Esophagus (tissue), 2 donors: ENCODE results near the gene FGGY. TPM values are rescaled to one million over a fixed set of nuclear protein-coding genes. Genes with fewer than 3 reads are reported as not detected.

ENCODE experiments used
- H3K27ac ChIP-seq, 2 donors: one replicate each; pipeline ENCODE4 v1.5.1; 2013; ENCODE audit warnings: low read depth in 2 of 2, mild to moderate bottlenecking in 2 of 2, inconsistent platforms in 1 of 2, low read length in 1 of 2, moderate library complexity in 1 of 2
- H3K27me3 ChIP-seq, 2 donors: one replicate each; pipeline ENCODE4 v1.6.1; 2013; ENCODE audit warnings: low read length in 2 of 2, control low read depth in 1 of 2, mild to moderate bottlenecking in 1 of 2; ENCODE audit not compliant: insufficient read depth in 2 of 2, control insufficient read depth in 1 of 2
- H3K36me3 ChIP-seq, 2 donors: one replicate each; pipeline ENCODE4 v1.6.1; 2013; ENCODE audit warnings: low read length in 1 of 2; ENCODE audit not compliant: control insufficient read depth in 2 of 2, insufficient read depth in 2 of 2
- H3K4me1 ChIP-seq, 2 donors: one replicate each; pipeline ENCODE4 v1.6.1; 2013; ENCODE audit warnings: low read length in 1 of 2; ENCODE audit not compliant: control insufficient read depth in 2 of 2, insufficient read depth in 2 of 2
- H3K4me3 ChIP-seq, 2 donors: one replicate each; pipeline ENCODE4 v1.5.1; 2013; ENCODE audit warnings: low read length in 2 of 2, mild to moderate bottlenecking in 2 of 2, low read depth in 1 of 2, moderate library complexity in 1 of 2
- H3K9me3 ChIP-seq, 2 donors: one replicate each; pipeline ENCODE4 v1.6.1; 2013; ENCODE audit warnings: mild to moderate bottlenecking in 2 of 2, low read depth in 1 of 2, low read length in 1 of 2, moderate library complexity in 1 of 2; ENCODE audit not compliant: control insufficient read depth in 2 of 2, insufficient read depth in 1 of 2
- WGBS, 2 donors: extraction: QIAGEN DNeasy Blood & Tissue Kit; methylation state at CpG; one replicate each; pipeline ENCODE4 v1.1.7; 2013; 5-methylcytosine and 5-hydroxymethylcytosine counted together
- polyA plus RNA-seq, 2 donors: library from polyadenylated mRNA; stranded (reverse); fragments of 200-250 nt; gene quantifications; one replicate each; pipeline ENCODE4 v1.2.3, GENCODE V29; 2013
- donor health status: healthy with polysubstance abuse.
- donor health status: Bipolar disorder and iron deficiency.

Gene FGGY
- polyA plus RNA-seq, 2 donors: 2.4 to 4.4 TPM

DNA sequence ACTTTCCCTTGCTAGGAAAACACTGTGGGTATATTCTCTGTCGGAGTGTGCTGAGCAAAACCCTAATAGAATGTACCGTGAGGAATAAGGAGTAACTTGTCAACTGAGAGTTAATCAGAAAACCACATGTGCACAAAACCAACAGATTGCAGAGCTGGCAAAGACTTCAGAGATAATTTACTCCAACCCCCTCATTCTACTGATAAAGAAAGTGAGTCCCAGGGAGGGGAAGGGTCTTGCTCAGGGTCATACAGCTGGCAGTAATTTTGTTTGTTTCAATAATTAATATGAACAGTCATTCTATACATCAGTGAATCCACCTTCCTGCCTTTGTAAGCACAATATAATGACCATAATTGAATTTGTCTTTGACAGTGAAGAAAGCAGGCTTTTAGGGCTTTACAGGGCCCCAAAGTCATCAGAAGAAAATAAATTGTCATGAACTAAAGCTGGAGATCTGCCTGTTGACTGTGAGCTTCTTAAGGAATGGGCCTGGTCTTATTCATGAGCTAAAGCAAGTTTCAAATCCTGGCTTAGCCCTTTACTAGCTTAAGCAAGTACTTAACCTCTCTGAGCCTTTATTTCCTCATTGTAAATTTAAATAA lies 450.6 kb downstream of the FGGY start:
- no peaks in the 10 kb centered on the region for H3K9me3 ChIP-seq
- H3K4me1 ChIP-seq: peaks cover 0 to 2% of the 10 kb centered on the region in 2 donors
- no peak overlapping the region for H3K27ac ChIP-seq
- WGBS, 2 donors: 74 to 79% methylated on average over 2 of the region's 2 CpGs
- H3K36me3 ChIP-seq: no peaks in the 10 kb centered on the region
- H3K4me3 ChIP-seq: no peak overlapping the region
- no peaks in the 10 kb centered on the region for H3K27me3 ChIP-seq

DNA sequence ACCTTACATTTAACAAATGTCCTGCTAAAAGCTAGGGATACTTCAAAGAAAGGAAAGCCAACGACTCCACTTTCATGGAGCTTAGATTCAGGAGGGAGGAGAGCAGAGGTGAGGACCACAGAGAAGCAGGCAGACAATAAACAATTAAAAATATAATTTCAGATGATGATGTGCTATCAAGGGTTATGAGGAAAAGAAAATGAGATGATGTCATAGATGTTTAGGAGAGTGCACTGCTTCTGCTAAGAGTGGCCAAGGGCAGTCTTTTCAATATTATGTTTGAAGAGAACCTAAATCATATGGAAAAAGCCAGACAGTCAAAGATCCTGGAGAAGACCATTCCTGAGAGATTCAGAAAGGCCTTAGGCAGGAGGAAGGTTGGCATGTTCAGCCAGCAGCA lies 451.2 kb downstream of the FGGY start:
- peaks cover 0 to 2% of the 10 kb centered on the region in 2 donors for H3K4me1 ChIP-seq
- no peak overlapping the region for H3K4me3 ChIP-seq
- H3K27me3 ChIP-seq: no peaks in the 10 kb centered on the region
- H3K27ac ChIP-seq: no peak overlapping the region
- no peaks in the 10 kb centered on the region for H3K9me3 ChIP-seq
- 31 to 84% methylated on average over 1 of the region's 1 CpG for WGBS, 2 donors
- H3K36me3 ChIP-seq: no peaks in the 10 kb centered on the region

DNA sequence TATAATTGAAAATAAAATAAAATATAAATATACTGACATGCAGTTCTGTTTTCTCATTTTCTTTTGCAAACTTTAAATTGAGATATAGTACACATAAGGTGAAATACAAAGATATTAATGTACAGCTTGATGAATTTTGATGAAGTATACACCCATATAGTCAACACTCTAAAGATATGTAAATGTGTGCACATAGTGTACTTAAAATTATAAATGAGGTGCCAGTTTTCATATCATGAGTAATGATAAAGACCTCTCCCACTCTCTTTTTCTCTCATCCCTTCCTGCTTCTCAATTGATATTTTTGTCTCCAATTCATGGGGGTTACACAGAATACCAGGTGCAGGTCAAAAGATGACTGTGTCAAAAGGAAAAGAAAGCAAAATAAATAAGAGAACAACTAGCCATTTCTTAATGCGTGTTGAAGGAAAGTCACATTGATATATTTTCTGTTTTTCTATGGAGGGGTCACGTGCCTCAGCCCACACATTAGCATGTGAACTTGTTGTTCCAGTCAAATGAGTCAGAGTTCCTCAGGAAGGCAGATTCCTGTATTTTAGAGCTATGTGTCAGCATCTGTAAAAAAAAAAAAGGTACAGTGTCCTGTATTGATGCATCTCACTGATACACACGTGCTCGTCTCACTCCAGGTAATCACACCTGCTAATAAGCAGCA lies 453.6 kb downstream of the FGGY start:
- Histone ChIP-seq H3K27me3 (no peaks in the 10 kb centered on the region), H3K4me1 (peaks cover 0 to 2% of the 10 kb centered on the region in 2 donors), H3K9me3 (no peaks in the 10 kb centered on the region), H3K36me3 (no peaks in the 10 kb centered on the region), H3K4me3 (no peak overlapping the region), H3K27ac (peak overlapping the region; percentile 33 to 41)
- WGBS, 2 donors: 36 to 50% methylated on average over 4 of the region's 4 CpGs

DNA sequence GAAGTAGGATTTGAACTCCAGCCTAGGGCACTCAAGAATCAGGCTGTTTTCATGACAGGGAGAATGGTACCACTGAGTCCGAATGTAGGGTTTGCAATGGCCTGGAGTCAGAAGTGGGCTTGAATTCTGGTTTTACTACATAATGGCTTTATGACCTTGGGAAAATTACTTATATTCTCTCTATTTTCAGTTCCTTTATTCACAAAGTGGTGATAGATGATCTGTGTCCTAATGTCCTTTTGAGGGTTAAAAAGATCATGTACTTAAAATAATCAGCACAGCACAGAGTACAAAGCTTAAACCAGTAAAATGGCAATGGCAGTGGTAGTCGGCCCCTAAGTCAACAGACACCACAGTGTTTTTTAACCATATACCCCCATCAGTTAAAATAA lies 454.1 kb downstream of the FGGY start:
- H3K4me1 ChIP-seq: peaks cover 0 to 2% of the 10 kb centered on the region in 2 donors
- no peak overlapping the region for H3K4me3 ChIP-seq
- no peaks in the 10 kb centered on the region for H3K9me3 ChIP-seq
- peak overlapping the region; percentile 33 to 41 for H3K27ac ChIP-seq
- no peaks in the 10 kb centered on the region for H3K36me3 ChIP-seq
- WGBS, 2 donors: 62 to 77% methylated on average over 2 of the region's 2 CpGs
- H3K27me3 ChIP-seq: no peaks in the 10 kb centered on the region

DNA sequence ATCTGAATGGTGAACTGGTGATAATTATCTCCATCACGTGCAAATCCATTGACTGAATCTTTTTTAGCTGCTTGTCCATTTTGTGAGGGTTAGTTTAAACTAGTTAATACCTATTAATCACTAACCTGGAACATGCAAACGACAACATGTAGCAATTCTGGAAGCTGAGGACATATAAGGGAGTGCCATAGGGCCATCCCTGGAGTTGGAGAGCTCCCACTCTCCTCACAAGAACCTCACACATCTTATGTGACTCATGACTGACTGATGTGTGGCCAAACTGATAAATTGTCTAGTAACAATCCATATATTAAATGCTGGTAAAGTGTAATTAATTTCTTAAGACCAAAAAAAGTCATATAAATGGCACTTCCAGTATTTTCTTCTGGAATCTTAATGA lies 454.9 kb downstream of the FGGY start:
- no peak overlapping the region for H3K4me3 ChIP-seq
- no peaks in the 10 kb centered on the region for H3K9me3 ChIP-seq
- H3K36me3 ChIP-seq: no peaks in the 10 kb centered on the region
- H3K27me3 ChIP-seq: no peaks in the 10 kb centered on the region
- 65 to 66% methylated on average over 2 of the region's 2 CpGs for WGBS, 2 donors
- H3K4me1 ChIP-seq: peaks cover 0 to 2% of the 10 kb centered on the region in 2 donors
- no peak overlapping the region for H3K27ac ChIP-seq

DNA sequence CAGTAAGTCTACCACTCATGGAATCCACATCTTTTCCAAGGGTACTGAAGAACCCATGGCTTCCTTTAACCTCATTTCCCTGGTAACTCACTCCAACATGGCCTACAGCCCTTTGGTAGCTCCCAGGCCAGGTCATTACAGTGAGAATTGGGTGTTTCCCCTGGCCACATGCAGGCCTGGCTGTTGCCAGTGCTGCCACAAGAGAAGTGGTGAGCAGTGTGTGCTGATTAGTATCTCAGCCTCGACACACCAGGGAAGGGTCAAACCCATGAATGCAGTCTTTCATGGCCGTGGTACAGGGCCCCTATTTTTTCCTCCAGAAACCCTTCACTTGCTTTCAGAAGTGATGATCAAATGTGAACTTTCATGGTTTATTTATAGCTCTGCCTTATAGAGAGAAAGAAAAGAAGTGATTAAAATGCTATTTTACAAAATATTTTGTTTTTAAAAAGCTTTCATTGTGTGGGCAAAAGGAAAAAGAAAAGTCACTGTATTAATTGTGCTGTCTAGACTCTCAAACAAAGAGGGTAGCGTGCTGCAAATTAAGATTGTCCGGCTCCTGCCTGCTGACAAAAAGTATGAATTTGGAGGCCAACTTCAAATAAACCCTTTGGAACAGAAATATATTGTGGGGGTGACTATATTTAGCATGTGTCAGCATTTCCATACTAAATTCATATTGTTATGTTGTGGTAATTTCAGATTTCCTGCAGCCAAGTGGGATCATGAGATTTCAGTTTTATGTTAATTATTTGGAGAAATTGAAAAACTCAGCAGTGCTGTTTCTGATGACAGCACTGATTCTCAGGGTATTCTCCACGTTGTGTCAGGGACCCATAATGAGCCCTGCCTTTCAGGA lies 455.9 kb downstream of the FGGY start:
- Histone ChIP-seq H3K36me3 (no peaks in the 10 kb centered on the region), H3K27ac (peak overlapping the region in 1 of 2 donors; percentile 4), H3K27me3 (no peaks in the 10 kb centered on the region), H3K9me3 (no peaks in the 10 kb centered on the region), H3K4me1 (peaks cover 0 to 2% of the 10 kb centered on the region in 2 donors), H3K4me3 (no peak overlapping the region)
- 74 to 75% methylated on average over 5 of the region's 5 CpGs for WGBS, 2 donors

DNA sequence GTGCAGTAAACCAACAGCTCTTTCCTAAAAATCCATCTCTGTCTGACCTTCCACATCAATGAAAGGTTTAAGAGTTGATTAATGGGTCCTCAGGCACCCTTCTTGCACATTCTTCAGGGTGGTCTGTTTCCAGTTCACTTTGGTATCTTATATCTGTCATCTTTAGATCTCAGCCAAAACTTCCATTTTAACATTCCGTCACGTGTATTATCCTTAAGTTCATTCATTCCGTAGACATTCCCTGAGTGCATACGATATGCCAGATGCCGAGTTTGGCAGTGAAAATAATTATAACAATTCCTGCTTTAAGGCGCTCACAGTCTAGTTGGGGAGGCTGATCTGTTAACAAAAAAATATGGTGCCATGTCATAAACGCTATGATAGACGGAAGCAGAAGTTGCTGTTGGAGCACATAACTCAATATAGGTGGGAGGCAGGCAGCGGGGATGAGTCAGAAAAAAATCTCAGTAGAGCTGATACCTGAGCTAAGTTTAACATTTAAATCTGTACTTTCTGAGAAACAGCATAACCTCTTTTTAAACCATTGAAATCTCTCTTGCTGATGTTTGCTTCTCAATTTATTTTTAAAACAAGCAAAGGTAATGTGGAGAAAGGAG lies 458.3 kb downstream of the FGGY start:
- Histone ChIP-seq H3K27me3 (no peaks in the 10 kb centered on the region), H3K27ac (no peak overlapping the region), H3K9me3 (no peaks in the 10 kb centered on the region), H3K4me1 (peaks cover 0 to 2% of the 10 kb centered on the region in 2 donors), H3K4me3 (no peak overlapping the region), H3K36me3 (no peaks in the 10 kb centered on the region)
- WGBS, 2 donors: 95% methylated on average over 9 of the region's 9 CpGs

DNA sequence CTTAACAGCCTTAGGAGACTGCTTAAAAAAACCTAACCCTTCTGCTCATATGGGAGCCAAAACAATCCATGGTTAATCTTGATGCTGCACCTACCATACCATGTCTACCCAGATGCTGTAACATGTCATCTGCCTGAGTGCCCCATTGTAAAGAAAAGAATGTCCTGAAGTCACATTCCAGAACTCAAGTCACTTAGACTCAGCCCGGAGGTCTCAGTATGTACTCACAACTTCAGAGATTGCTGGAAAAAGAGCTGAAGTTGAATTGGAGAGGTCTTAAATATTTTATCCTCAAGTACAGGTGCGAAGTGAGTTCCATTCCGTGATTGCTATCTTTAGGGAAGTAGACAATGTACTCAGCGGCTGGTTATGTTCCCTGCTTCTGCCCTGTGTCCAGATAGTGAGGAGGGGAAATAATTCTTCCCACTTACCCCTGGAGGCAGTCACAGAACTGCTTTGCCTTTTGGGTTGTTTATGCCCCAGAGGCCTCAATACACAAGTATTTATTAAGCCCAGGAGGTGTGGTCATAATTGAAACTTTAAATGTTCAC lies 460.4 kb downstream of the FGGY start:
- no peaks in the 10 kb centered on the region for H3K9me3 ChIP-seq
- H3K27ac ChIP-seq: no peak overlapping the region
- H3K27me3 ChIP-seq: no peaks in the 10 kb centered on the region
- no peaks in the 10 kb centered on the region for H3K36me3 ChIP-seq
- no peak overlapping the region for H3K4me3 ChIP-seq
- H3K4me1 ChIP-seq: no peaks in the 10 kb centered on the region
- WGBS, 2 donors: 91 to 93% methylated on average over 4 of the region's 4 CpGs
